SK-N-SH treated with all-trans-retinoic acid at 6 μM for 48 hours (cell line): ENCODE measurements around the gene ACE.

Experiments
- ATAC-seq: fragments of 200-7000 bp; cut with Tn5 transposase; 3 replicates; pipeline ENCODE4 v1.9.1; 2020; ENCODE audit warnings: mild to moderate bottlenecking, moderate library complexity
- ARNTL ChIP-seq: fragments of 450-650 bp; formaldehyde crosslinking; IDR thresholded peaks from 2 replicates; pipeline ENCODE4 v1.5.0; 2020; ENCODE audit warnings: low read depth, mild to moderate bottlenecking, moderate library complexity, borderline replicate concordance
- BACH2 ChIP-seq: fragments of 250-450 bp; sonication (Bioruptor Pico); IDR thresholded peaks from 2 replicates; pipeline ENCODE4 v1.9.0; 2021; ENCODE audit warnings: mild to moderate bottlenecking, borderline replicate concordance
- CREB5 ChIP-seq: fragments of 250-450 bp; sonication (Bioruptor Pico); IDR thresholded peaks from 2 replicates; pipeline ENCODE4 v1.5.1; 2020; ENCODE audit warnings: low read depth, mild to moderate bottlenecking, moderate library complexity
- CSDC2 ChIP-seq: fragments of 250-450 bp; sonication (Bioruptor Pico); IDR thresholded peaks from 2 replicates; pipeline ENCODE4 v1.5.0; 2020; ENCODE audit warnings: mild to moderate bottlenecking, moderate library complexity
- CSRNP3 ChIP-seq: fragments of 250-450 bp; sonication (Bioruptor Pico); IDR thresholded peaks from 2 replicates; pipeline ENCODE4 v1.5.1; 2021; ENCODE audit warnings: mild to moderate bottlenecking, moderate library complexity
- ESRRG ChIP-seq: fragments of 250-450 bp; sonication (Bioruptor Pico); IDR thresholded peaks from 2 replicates; pipeline ENCODE4 v1.6.1; 2021; ENCODE audit warnings: mild to moderate bottlenecking
- GLIS3 ChIP-seq: fragments of 250-450 bp; sonication (Bioruptor Pico); IDR thresholded peaks from 2 replicates; pipeline ENCODE4 v1.5.0; 2020; ENCODE audit warnings: mild to moderate bottlenecking, moderate library complexity
- ISL1 ChIP-seq: fragments of 250-450 bp; sonication (Bioruptor Pico); IDR thresholded peaks from 2 replicates; pipeline ENCODE4 v2.1.2; 2022; ENCODE audit warnings: mild to moderate bottlenecking, moderate library complexity
- OSR1 ChIP-seq: fragments of 250-450 bp; sonication (Bioruptor Pico); IDR thresholded peaks from 2 replicates; pipeline ENCODE4 v1.8.0; 2022; ENCODE audit warnings: moderate library complexity, mild to moderate bottlenecking, inconsistent platforms
- PATZ1 ChIP-seq: fragments of 250-450 bp; sonication (Bioruptor Pico); IDR thresholded peaks from 2 replicates; pipeline ENCODE4 v1.8.0; 2020; ENCODE audit warnings: mild to moderate bottlenecking, moderate library complexity, borderline replicate concordance
- POU6F1 ChIP-seq: fragments of 250-450 bp; sonication (Bioruptor Pico); IDR thresholded peaks from 2 replicates; pipeline ENCODE4 v1.8.0; 2021; ENCODE audit warnings: low read depth, mild to moderate bottlenecking, moderate library complexity, borderline replicate concordance
- PPARA ChIP-seq: fragments of 250-450 bp; sonication (Bioruptor Pico); IDR thresholded peaks from 2 replicates; pipeline ENCODE4 v1.5.0; 2020; ENCODE audit warnings: mild to moderate bottlenecking, borderline replicate concordance
- RARB ChIP-seq: fragments of 250-450 bp; sonication (Bioruptor Pico); IDR thresholded peaks from 2 replicates; pipeline ENCODE4 v1.8.0; 2021; ENCODE audit warnings: mild to moderate bottlenecking, moderate library complexity
- SNAI2 ChIP-seq: fragments of 250-450 bp; sonication (Bioruptor Pico); IDR thresholded peaks from 2 replicates; pipeline ENCODE4 v1.5.0; 2020; ENCODE audit warnings: mild to moderate bottlenecking, moderate library complexity
- TCF4 ChIP-seq: fragments of 250-450 bp; sonication (Bioruptor Pico); IDR thresholded peaks from 2 replicates; pipeline ENCODE4 v1.8.0; 2021; ENCODE audit warnings: mild to moderate bottlenecking, moderate library complexity, borderline replicate concordance
- TOX ChIP-seq: fragments of 250-450 bp; sonication (Bioruptor Pico); IDR thresholded peaks from 2 replicates; pipeline ENCODE4 v1.8.0; 2021; ENCODE audit warnings: mild to moderate bottlenecking, moderate library complexity, borderline replicate concordance
- ZC3H10 ChIP-seq: fragments of 250-450 bp; sonication (Bioruptor Pico); IDR thresholded peaks from 2 replicates; pipeline ENCODE4 v1.5.1; 2021; ENCODE audit warnings: mild to moderate bottlenecking, moderate library complexity
- ZFP3 ChIP-seq: fragments of 250-450 bp; sonication (Bioruptor Pico); IDR thresholded peaks from 2 replicates; pipeline ENCODE4 v1.5.0; 2020; ENCODE audit warnings: mild to moderate bottlenecking, moderate library complexity
- ZNF565 ChIP-seq: fragments of 450-650 bp; formaldehyde crosslinking; conservative IDR thresholded peaks from 2 replicates; pipeline ENCODE4 v1.5.0; 2020; ENCODE audit warnings: low read depth, mild to moderate bottlenecking, moderate library complexity
- ZNF70 ChIP-seq: fragments of 450-650 bp; formaldehyde crosslinking; IDR thresholded peaks from 2 replicates; pipeline ENCODE4 v1.5.0; 2020; ENCODE audit warnings: mild to moderate bottlenecking, moderate library complexity

Gene ACE

GRCh38 chr17:63496663-63497400, 20.0 kb downstream of the ACE start:
- no peak for TF ChIP-seq POU6F1 (CRISPR knock-in tag)
- TF ChIP-seq ZNF565 (CRISPR knock-in tag) = no peak
- no peak for TF ChIP-seq SNAI2 (CRISPR knock-in tag)
- no peak for TF ChIP-seq BACH2 (CRISPR knock-in tag)
- no peak for TF ChIP-seq ESRRG (CRISPR knock-in tag)

GRCh38 chr17:63497708-63498483, 21.0 kb downstream of the ACE start:
- peak; percentile 70 for ATAC-seq
- no peak for TF ChIP-seq TOX (CRISPR knock-in tag)

More at GRCh38 chr17:63496663-63497400, 20.0 kb downstream of the ACE start:
- ATAC-seq = no peak

- no peak for ATAC-seq
- TF ChIP-seq ZNF70 (no peak), ESRRG (CRISPR knock-in tag) (no peak), PPARA (CRISPR knock-in tag) (no peak), CSRNP3 (CRISPR knock-in tag) (no peak), ZC3H10 (CRISPR knock-in tag) (no peak), CREB5 (CRISPR knock-in tag) (no peak), ISL1 (CRISPR knock-in tag) (no peak), OSR1 (CRISPR knock-in tag) (no peak), CSDC2 (CRISPR knock-in tag) (no peak), ZNF565 (CRISPR knock-in tag) (no peak), TOX (CRISPR knock-in tag) (no peak)
Measured at GRCh38 chr17:63498626-63499195, 21.9 kb downstream of the ACE start.

GRCh38 chr17:63500543-63501390, 23.9 kb downstream of the ACE start:
- ATAC-seq = no peak
- no peak for TF ChIP-seq ZNF70
- no peak for TF ChIP-seq GLIS3 (CRISPR knock-in tag)
- no peak for TF ChIP-seq CSDC2 (CRISPR knock-in tag)
- no peak for TF ChIP-seq ZNF565 (CRISPR knock-in tag)
- no peak for TF ChIP-seq PPARA (CRISPR knock-in tag)
- TF ChIP-seq RARB (CRISPR knock-in tag) = no peak
- no peak for TF ChIP-seq CSRNP3 (CRISPR knock-in tag)
- TF ChIP-seq POU6F1 (CRISPR knock-in tag) = no peak
- no peak for TF ChIP-seq ZFP3
- TF ChIP-seq PATZ1 (CRISPR knock-in tag) = no peak
- no peak for TF ChIP-seq ESRRG (CRISPR knock-in tag)
- TF ChIP-seq SNAI2 (CRISPR knock-in tag) = no peak
- no peak for TF ChIP-seq ZC3H10 (CRISPR knock-in tag)
- no peak for TF ChIP-seq TCF4
- no peak for TF ChIP-seq ARNTL (CRISPR knock-in tag)
- TF ChIP-seq OSR1 (CRISPR knock-in tag) = no peak
- TF ChIP-seq CREB5 (CRISPR knock-in tag) = no peak
